AG10803 (cell line): ENCODE results near the gene ADCY4.
A peak's percentile ranks its signal among the peaks of the same experiment; 100 is the strongest.

Experiments
- DNase-seq: peaks from one replicate; pipeline ENCODE4 v3.0.0; 2010; ENCODE audit warnings: low read depth
- H3K4me3 ChIP-seq: 2 replicates; pipeline ENCODE4 v1.5.1; 2011; ENCODE audit warnings: mild to moderate bottlenecking, low read length, control low read depth
- CTCF ChIP-seq: conservative IDR thresholded peaks from 2 replicates; pipeline ENCODE4 v1.5.1; 2011; ENCODE audit warnings: mild to moderate bottlenecking, low read length, control low read depth, inconsistent platforms

Gene ADCY4

GRCh38 chr14:24309538-24310264 lies 25.2 kb downstream of the ADCY4 start, which contains the start of gene LTB4R2:
TSS of gene LTB4R2 (plus strand) at chr14:24310140. CDS start at chr14:24310665, 525 bp downstream.
- DNase-seq: no peak
- H3K4me3 ChIP-seq: peak within 1 kb of the TSS; percentile 29
- TF ChIP-seq CTCF: no peak

- TF ChIP-seq CTCF: no peak
- no peak overlapping the region for H3K4me3 ChIP-seq
- DNase-seq: no peak
Measured at GRCh38 chr14:24308342-24309124, 26.3 kb downstream of the ADCY4 start.

- DNase-seq: peak; percentile 51
- peak; percentile 94 for TF ChIP-seq CTCF
- no peak within 1 kb of the TSS for H3K4me3 ChIP-seq
Measured at GRCh38 chr14:24307575-24308341, 27.1 kb downstream of the ADCY4 start, which contains the start of gene CIDEB. TSS of gene CIDEB (minus strand) at chr14:24307977. CDS start at chr14:24307858, 119 bp downstream.

GRCh38 chr14:24307156-24307574 lies 27.7 kb downstream of the ADCY4 start:
- H3K4me3 ChIP-seq: no peak overlapping the region
- TF ChIP-seq CTCF: no peak
- no peak for DNase-seq

- DNase-seq: no peak
- no peak for TF ChIP-seq CTCF
Measured at GRCh38 chr14:24304019-24304387, 30.9 kb downstream of the ADCY4 start.

GRCh38 chr14:24300326-24300980 lies 34.4 kb downstream of the ADCY4 start:
- DNase-seq: no peak
- peak overlapping the region; percentile 99 for H3K4me3 ChIP-seq
- no peak for TF ChIP-seq CTCF

More at GRCh38 chr14:24304019-24304387, 30.9 kb downstream of the ADCY4 start:
- no peak overlapping the region for H3K4me3 ChIP-seq
